SH-SY5Y (cell line): ENCODE measurements around the gene ST8SIA2.
A peak's percentile ranks its signal among the peaks of the same experiment; 100 is the strongest.

Experiments used
- GATA2 ChIP-seq: IDR thresholded peaks from 2 replicates; pipeline ENCODE4 v1.6.1; 2011; ENCODE audit warnings: mild to moderate bottlenecking, low read depth, low read length
- GATA3 ChIP-seq: IDR thresholded peaks from 2 replicates; pipeline ENCODE4 v1.6.1; 2011; ENCODE audit warnings: low read depth, mild to moderate bottlenecking, low read length, moderate library complexity

ST8SIA2 gene

DNA sequence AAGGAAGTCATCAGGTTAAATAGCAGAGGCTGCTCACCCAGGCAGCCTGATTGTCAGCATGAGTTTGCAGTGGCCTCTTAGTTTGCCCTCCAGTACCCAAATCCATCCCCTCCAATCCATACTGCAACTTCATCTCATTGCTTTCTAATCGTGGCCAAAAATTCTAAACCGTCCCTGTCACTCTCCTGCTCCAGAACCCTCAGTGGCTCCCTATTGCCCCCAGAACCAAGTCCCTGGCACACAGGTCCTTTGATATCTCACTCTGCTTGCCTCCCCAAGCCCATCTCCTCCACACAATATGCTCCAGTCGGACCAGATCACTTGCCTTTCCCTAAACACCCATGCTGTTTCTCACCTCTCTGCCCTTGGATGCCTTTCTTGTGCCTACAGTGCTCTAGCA, 49.7 kb downstream of the ST8SIA2 start:
- TF ChIP-seq GATA3 = no peak
- TF ChIP-seq GATA2 = no peak

DNA sequence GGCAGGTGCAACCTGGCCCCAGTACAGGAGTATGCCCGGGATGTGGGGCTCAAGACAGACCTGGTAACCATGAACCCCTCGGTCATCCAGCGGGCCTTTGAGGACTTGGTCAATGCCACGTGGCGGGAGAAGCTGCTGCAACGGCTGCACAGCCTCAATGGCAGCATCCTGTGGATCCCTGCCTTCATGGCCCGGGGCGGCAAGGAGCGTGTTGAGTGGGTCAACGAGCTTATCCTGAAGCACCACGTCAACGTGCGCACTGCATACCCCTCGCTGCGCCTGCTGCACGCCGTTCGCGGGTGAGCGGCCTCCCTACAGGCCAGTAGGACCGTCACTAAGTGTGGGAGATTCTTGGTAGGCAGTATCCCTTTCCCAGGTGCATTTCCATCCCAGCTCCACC, 51.0 kb downstream of the ST8SIA2 start:
- TF ChIP-seq GATA3 (no peak), GATA2 (no peak)

DNA sequence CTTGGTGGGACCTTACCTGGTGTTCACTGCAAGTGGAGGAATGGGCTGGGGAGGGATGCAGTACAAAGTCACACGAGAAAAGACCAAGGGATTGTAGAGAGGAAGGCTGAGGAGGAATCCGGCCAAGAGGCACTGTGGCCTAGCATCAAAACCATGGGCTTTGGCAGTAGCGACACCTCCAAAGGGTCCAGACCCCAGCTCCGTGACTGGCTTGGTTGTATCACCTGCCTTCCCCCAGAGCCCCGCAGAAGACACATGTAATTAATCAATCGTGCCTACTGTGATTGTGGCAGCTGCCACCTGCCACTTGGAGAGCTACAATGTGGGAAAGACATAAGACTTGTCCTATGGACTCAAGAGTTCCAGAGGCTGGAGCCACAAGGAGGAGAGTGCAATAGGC, 54.7 kb downstream of the ST8SIA2 start:
- TF ChIP-seq GATA3 = no peak
- TF ChIP-seq GATA2 = no peak

DNA sequence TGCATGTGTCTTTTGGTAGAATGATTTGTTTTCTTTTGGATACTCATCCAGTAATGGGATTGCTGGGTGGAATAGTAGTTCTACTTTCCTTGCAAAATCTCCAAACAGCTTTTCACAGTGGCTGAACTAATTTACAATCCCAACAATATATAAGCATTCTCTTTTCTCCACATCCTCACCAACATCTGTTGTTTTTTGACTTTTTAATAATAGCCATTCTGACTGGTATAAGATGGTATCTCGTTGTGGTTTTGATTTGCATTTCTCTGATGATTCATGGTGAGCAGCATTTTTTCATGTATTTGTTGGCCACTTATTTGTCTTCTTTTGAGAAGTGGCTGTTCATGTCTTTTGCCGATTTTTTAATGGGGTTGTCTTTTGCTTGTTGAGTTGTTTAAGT, 55.8 kb downstream of the ST8SIA2 start:
- TF ChIP-seq GATA3 (no peak), GATA2 (no peak)

DNA sequence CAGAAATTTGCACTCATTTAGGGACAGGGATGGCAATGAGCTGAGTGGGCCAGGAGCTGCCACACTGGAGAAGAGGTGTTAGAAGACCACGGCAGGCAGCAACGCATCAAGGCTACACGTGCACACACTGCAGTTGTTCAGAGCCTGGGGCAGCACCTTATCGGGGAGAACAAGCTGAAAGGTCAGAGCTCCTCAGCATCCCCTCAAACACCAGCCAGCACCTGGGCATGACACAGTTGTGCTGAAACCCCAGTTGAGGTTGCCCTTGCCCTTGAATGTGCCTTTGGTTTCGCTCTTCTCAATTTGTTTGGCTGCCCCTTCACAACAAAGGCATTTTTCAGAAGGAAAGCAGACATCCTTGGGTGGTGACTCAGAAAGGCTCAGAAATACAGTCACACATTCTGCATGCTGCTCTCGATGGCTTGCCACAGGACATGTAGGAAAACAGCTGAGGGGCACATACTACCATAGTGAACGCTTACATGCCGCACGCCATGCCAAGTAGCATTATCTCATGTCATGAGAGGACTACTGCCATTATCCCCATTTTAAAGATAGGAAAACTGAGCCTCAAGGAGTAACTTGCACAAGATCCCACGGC, 57.6 kb downstream of the ST8SIA2 start:
- TF ChIP-seq GATA2 (no peak), GATA3 (no peak)

DNA sequence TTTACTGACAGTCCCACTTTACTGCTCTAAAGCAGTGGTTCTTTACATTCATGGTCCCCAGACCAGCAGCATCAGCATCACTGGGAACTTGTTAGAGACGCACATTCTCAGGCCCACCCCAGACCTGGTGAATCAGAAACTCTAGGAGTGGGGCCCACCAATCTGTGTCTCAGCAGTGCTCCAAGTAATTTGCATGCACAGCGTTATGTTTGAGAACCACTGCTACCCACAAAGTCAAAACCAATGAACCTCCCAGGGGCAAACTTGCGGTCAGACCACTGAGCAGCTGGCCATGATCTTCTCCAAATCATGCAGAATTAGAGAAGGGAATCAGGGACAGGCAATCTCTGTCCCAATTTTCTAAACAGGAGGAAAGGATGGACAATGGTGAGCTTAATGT, 58.5 kb downstream of the ST8SIA2 start:
- no peak for TF ChIP-seq GATA2
- TF ChIP-seq GATA3 = no peak

DNA sequence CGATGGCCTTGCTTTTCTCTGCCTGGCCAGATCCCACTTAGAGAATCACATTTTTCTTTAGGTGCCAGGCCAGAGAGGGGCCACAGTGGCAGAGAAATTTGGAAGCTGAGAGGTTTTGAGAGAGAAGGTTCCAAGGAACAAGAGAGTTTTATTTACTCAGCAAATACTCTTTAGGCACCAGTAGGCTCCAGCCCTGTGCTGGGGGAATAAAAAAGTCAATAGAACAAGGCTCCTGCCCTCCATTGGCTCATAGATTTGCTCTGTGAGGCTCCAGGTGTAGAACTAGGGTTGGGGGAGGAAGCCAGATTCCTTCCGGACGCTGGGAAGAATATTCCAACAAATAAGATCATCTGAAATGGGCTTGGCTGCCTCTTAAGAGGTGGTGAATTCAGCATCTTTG, 59.9 kb downstream of the ST8SIA2 start:
- TF ChIP-seq GATA2 = no peak
- no peak for TF ChIP-seq GATA3

DNA sequence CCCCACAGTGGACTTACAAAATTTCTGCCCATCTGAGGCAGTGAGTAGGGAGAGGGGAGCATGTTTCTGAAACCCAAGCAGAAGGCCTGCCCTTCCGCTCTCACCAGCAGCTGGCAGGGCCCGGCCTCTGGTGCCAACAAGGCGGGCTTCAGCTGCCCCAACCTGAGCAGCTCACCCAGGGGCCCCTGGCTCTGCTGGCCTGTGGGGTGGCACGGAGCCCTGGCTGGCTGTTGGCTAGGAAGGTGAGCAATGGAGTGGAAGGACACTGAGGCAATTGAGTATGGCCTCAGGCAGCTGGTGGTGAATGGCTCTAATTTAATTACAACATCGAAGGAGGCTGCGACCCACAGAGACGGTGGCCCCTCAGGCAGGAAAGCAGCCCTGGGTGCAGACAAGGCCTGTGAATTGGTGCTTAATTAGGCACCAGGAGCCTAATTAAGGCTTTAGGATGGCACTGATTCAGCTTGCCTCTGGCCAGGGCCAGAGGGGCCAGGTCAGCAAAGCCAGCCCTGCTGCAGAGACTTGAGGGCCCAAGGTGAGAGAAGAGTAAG, 60.9 kb downstream of the ST8SIA2 start:
- TF ChIP-seq GATA2 = no peak
- TF ChIP-seq GATA3 = no peak

DNA sequence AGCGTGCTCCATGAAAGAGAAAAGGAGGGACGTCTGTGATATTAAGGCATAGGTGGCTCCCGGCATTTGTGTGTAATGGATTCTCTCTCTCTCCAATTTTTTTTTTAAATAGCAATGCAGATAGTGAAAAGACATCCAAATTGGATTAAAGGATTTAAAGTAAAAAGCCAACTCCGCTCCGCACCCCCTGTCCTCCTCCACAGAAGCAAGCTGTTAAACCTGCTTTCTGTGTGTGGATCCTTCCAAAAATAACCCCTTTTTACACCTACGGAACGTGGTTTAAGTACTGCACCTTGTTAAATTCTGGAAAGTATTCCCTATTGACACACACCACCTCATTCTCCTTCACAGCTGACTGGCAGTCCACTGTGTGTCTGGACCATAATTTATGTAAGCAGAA, 61.6 kb downstream of the ST8SIA2 start:
- no peak for TF ChIP-seq GATA2
- TF ChIP-seq GATA3 = no peak

DNA sequence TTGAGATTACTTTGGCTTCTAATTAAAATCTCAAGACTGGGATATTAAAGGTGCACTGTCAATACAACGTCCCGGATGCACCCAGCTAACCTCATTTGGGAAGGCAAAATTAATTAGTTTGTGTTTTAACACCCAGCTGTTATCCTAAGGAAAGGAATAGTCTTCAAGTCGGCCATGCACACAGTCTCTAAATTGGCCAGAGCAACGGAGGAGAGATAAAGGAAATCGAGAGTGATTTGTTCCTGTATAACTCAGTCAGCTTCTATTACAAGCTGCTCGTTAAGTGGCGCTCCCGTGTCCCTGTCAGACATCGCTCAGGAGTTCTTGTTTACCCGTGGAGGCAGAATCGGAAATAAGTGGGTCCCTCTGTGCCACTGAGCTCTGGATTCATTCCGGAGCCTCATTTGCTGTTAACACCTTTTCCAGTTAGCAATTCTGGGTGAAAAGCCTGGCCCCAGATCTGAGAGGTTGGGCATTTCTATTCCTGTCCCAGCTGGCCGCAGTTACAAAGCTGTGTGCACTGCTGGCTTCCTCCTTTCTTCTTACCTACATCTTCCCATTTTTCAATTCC, 63.9 kb downstream of the ST8SIA2 start:
- no peak for TF ChIP-seq GATA3
- TF ChIP-seq GATA2 = no peak

DNA sequence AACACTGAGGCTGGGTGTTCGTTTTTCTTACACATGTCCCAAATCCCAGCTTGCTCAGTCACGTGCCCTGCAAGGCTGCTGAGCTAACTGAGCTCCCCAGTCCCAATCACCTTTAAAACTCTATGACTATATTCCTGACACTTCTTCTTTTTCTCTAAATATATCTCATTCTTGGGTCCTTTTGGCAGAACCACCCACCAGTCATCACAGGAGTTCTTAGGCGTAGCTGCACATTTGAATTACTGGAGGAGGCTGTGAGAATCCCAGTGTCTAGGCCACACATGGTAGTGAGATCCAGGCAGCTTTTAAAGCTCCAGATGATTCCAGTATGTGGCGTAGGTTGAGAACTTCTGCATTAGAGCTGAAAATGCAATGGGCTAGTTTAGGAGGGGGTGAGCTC, 66.3 kb downstream of the ST8SIA2 start:
- TF ChIP-seq GATA2 = no peak
- TF ChIP-seq GATA3 = no peak

DNA sequence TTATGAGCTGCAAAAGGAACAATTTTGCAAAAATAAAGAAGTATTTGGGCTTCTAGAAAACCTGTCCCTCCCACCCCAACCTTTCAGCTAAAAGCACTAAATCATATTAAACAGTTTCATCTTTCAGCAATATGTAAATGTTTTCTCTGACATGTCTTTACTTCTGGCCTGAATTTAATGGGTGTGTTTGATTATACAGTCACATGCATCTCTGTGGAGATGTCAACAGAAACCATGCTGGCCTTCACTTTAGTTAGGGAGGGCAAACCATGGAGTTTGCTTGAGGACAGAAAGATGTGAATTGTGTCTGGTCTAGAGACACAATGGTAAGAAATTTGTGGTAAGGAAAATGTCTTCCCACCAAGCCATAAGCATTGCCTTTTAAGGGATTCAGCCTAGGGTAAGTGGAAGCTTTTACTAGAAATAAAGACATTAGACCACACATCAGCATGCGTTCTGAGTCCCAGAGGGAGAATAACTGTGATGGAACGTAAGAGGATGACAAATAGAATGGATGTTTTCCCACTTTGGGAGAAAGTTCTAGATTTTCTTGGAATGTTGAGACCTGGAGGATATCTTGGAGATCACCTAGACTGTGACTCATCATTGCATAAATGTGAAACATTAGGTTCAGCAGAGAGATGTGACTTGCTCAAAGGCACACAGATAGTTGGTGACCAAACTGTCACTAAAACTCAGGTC, 68.9 kb downstream of the ST8SIA2 start:
- TF ChIP-seq GATA3 = no peak

DNA sequence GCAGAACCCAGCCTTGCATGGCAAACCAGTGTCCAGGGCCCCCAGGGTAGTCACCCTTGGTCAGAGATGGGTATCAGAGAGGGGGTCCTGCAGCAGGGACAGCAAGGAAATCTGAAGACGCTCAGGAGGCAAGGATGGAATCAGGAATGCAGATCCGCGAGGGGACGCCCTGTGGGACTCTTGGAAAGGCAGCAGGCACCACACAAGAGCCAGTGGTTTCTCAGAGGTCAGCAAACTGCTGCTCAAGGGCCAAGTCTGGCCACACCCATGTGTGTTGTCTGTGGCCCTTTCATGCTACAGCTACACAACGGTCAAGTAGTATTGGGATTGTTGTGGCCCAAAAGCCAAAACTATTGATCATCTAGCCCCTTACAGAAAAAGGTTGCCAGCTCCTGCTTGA, 69.7 kb downstream of the ST8SIA2 start:
- TF ChIP-seq GATA2 (no peak), GATA3 (no peak)

DNA sequence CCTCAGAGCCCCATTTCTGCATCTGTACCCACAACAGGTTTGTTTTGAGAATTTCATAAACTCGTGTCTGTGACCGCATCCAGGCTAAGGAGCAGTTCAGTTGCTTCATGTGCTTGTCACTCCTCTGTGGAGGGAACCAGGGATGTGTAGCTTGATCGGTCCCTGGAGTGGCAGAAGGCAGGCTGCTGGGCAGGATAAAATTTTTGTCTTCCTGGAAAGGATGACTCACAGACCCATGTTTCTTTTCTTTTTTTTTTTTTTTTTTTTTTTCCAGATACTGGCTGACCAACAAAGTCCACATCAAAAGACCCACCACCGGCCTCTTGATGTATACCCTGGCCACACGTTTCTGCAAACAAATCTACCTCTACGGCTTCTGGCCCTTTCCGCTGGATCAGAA, 70.1 kb downstream of the ST8SIA2 start:
- TF ChIP-seq GATA2 (no peak), GATA3 (no peak)

DNA sequence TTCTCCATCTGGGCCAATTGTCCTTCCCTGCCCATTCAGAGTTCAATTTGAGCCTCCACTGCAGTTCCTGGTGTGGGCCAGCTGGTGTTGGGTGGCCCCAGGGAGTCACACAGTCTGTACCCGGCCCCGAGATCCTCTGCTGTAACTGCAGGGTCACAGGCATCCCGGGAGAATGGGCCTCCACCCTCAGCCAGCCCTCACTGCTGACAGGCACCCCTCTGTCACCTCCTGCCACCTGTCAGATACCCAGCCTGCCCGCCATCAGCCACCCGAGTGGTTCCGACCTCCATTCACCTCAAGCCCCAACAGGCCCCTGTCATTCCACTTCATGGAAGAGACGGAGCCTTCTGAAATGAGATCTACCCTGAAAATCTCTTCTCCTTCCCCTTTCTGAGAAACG, 73.2 kb downstream of the ST8SIA2 start:
- TF ChIP-seq GATA3 (no peak), GATA2 (no peak)

DNA sequence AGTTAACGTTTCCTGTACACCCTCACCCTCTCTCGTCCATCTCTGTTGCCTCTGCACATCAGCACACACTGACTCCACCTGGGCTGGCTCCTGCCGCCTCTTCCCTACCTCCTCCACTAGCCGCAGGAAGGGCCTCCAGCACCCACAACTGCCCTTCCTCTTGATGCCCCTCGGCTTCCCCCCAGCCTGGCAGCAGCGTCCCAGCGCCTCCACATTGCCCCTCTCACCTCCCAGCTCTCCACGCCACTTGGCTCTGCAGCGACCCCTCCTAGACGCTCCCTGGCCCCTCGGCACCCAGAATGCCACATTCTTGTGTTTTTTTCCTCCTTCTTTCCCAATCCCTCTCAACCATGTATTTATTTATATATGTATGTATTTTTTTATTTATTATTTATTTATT, 73.6 kb downstream of the ST8SIA2 start:
- no peak for TF ChIP-seq GATA3
- no peak for TF ChIP-seq GATA2

DNA sequence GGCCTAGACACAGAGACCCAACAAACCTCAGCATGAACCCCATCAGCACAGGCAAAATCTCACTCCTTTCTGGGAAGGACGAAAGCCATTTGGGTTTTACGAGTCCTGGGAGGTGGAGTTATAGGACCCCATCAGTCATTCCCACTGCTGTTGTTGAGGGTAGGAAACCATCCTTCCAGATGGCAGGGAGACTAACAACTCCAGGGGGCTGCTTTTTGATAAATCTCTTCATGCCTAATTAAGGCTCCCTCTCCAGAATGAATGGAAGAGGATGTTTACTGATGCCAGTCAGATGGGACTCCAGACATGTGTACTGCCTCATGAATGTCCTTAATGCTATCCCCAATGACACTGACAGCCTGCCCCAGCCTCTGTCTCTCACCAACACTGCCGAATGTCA, 75.3 kb downstream of the ST8SIA2 start:
- TF ChIP-seq GATA3 = no peak
- 0 out of 2 replicates have a peak, but pooled peaks have one; percentile 6 for TF ChIP-seq GATA2

DNA sequence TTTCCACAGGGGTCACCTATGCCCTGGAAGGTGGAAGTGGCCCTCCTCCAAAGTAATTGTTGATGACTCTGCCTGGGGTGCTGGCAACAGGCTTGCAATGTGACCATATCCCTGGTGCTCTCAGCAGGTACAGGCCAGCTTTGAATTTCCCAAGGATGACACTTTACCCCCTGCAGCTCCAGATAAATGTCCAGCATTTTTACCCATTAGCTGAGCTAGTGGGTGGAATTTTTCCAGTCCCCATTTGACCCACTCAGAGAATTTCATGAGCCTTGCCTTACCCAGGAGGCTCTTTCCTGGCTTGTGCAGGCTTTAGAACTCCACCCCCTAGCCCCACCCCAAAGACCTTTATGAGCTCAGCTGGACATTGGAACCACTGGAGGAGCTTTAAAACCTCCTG, 77.6 kb downstream of the ST8SIA2 start:
- TF ChIP-seq GATA3 (no peak), GATA2 (no peak)
